ENCODE results near the gene TRIM17. TPM values are rescaled to one million over a fixed set of nuclear protein-coding genes. Genes with fewer than 3 reads are reported as not detected.

Gene TRIM17
- total RNA-seq, 1 donor from 2014 or later = 1.5 TPM

DNA sequence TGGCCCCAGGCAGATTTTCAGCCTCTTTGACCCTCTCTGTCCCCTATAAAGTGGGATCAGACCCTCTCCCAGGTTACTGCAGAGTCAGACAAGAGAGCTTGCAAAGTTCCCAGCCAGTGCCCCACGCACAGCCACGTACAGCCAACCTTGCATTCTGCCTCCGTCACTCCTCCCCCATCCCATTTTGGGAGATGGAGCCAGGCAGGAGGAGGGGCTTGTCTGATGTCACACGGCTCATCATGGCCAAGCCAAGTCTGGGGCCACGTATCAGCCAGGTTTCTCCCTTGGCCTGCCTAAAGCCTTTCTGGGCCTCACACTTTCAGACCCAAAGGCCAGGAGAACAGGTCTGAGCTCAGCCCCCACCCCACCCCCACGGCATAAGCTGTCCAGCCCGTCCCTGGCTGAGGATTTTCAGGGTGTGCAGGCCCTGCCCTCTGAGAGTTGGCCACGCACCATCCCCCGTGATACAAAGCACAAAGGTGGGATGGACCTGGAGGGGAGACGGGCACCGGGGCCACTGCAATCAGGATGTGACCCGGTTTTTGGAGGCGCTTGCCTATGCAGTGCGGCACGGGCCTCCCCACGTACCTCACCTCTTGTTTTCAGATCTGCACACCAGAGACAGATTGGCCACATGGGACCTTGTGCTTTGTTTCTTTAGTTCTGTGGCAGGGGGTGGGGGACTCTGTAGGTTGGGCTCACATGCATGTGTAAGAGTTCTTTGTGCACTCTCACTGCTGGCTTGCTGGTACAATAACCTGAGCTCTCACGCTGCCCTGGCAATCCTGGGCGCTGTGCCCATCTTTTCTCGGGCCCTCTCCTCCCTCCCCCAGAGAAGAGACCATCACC lies 57.7 kb downstream of the TRIM17 start:
- Mint-ChIP-seq H3K36me3 (ENCODE audit: low read depth, unreplicated experiment) (peaks cover 5% of the 10 kb centered on the region), H3K4me1 (ENCODE audit: low read depth, unreplicated experiment) (no peaks in the 10 kb centered on the region), H3K27ac (ENCODE audit: unreplicated experiment) (no peak overlapping the region), H3K4me3 (ENCODE audit: unreplicated experiment) (no peak overlapping the region), H3K9me3 (ENCODE audit: unreplicated experiment) (no peaks in the 10 kb centered on the region), H3K27me3 (ENCODE audit: low read depth, unreplicated experiment) (peaks cover 5% of the 10 kb centered on the region)
- Histone ChIP-seq H3K4me1 (ENCODE audit: insufficient read depth, low read length) (no peaks in the 10 kb centered on the region), H3K4me3 (ENCODE audit: insufficient read depth, low read depth, low read length) (no peak overlapping the region), H3K27me3 (ENCODE audit: insufficient read depth, low read length) (no peaks in the 10 kb centered on the region), H3K4me2 (ENCODE audit: low read length) (no peak overlapping the region), H2AFZ (ENCODE audit: low read depth, low read length) (no peak overlapping the region), H3K9me3 (ENCODE audit: insufficient read depth, low read depth, low read length) (peaks cover 4% of the 10 kb centered on the region), H3K79me2 (ENCODE audit: insufficient read depth, low read length) (no peaks in the 10 kb centered on the region), H3K27ac (ENCODE audit: low read depth, low read length) (no peak overlapping the region), H4K20me1 (ENCODE audit: insufficient read depth, low read length) (no peaks in the 10 kb centered on the region), H3K9ac (ENCODE audit: low read length) (no peak overlapping the region), H3K36me3 (ENCODE audit: insufficient read depth, low read length) (no peaks in the 10 kb centered on the region)
- no peak for FAIRE-seq
- TF ChIP-seq EZH2 (IDR thresholded peaks at IDR 0.05; ENCODE audit: insufficient read depth, low read length) = no peak
- no peak for TF ChIP-seq CTCF (IDR thresholded peaks at IDR 0.05; ENCODE audit: insufficient read depth, low read depth, low read length)
- DNase-seq (ENCODE audit: low read depth) = no peak

- no peak overlapping the region for H3K9ac ChIP-seq (ENCODE audit: low read length)
- no peaks in the 10 kb centered on the region for H3K79me2 ChIP-seq (ENCODE audit: insufficient read depth, low read length)
- H3K36me3 ChIP-seq (ENCODE audit: insufficient read depth, low read length) = no peaks in the 10 kb centered on the region
- Mint-ChIP-seq H3K27ac (ENCODE audit: unreplicated experiment) (no peak overlapping the region), H3K36me3 (ENCODE audit: low read depth, unreplicated experiment) (peaks cover 5% of the 10 kb centered on the region), H3K4me3 (ENCODE audit: unreplicated experiment) (no peak overlapping the region), H3K27me3 (ENCODE audit: low read depth, unreplicated experiment) (peaks cover 2% of the 10 kb centered on the region), H3K9me3 (ENCODE audit: unreplicated experiment) (no peaks in the 10 kb centered on the region), H3K4me1 (ENCODE audit: low read depth, unreplicated experiment) (no peaks in the 10 kb centered on the region)
- no peak overlapping the region for H3K4me2 ChIP-seq (ENCODE audit: low read length)
- H4K20me1 ChIP-seq (ENCODE audit: insufficient read depth, low read length) = no peaks in the 10 kb centered on the region
- DNase-seq (ENCODE audit: low read depth) = no peak
- TF ChIP-seq EZH2 (IDR thresholded peaks at IDR 0.05; ENCODE audit: insufficient read depth, low read length) (no peak), CTCF (IDR thresholded peaks at IDR 0.05; ENCODE audit: insufficient read depth, low read depth, low read length) (no peak)
- H3K4me1 ChIP-seq (ENCODE audit: insufficient read depth, low read length) = no peaks in the 10 kb centered on the region
- H3K27ac ChIP-seq (ENCODE audit: low read depth, low read length) = no peak overlapping the region
- H3K9me3 ChIP-seq (ENCODE audit: insufficient read depth, low read depth, low read length) = peaks cover 4% of the 10 kb centered on the region
- no peaks in the 10 kb centered on the region for H3K27me3 ChIP-seq (ENCODE audit: insufficient read depth, low read length)
- no peak overlapping the region for H3K4me3 ChIP-seq (ENCODE audit: insufficient read depth, low read depth, low read length)
- FAIRE-seq = no peak
- no peak overlapping the region for H2AFZ ChIP-seq (ENCODE audit: low read depth, low read length)
Measured at GRCh38 chr1:228358039-228358763, 58.5 kb downstream of the TRIM17 start.

Small RNA genes lying within 50 kb of the gene (microRNA-seq; reads per million reads assigned to microRNA genes)
- gene MIR4666A (not detected), gene MIR6742 (0.82 reads per million)

Other genes with a start within 250 kb of the TRIM17 start
- 11.1 and 17.5 TPM in 2 replicates for gene OBSCN, start 208.8 kb downstream of the TRIM17 start, total RNA-seq
- 25.7 and 32.2 TPM in 2 replicates for gene TRIM11, start 10.0 kb downstream of the TRIM17 start, total RNA-seq
- gene RNF187, start 70.5 kb upstream of the TRIM17 start, total RNA-seq = 129 and 146 TPM in 2 replicates

Data from astrocyte (in vitro differentiated cells and primary cell).